HG02763 (cell line): ENCODE measurements around the gene IPO13.
A peak's percentile ranks its signal among the peaks of the same experiment; 100 is the strongest.

Source experiments
- ATAC-seq: cut with Tn5 transposase; IDR thresholded peaks from one replicate; pipeline ENCODE4 v1.9.1; 2021; ENCODE audit warnings: mild to moderate bottlenecking, moderate library complexity; ENCODE audit not compliant: unreplicated experiment

Gene IPO13

DNA sequence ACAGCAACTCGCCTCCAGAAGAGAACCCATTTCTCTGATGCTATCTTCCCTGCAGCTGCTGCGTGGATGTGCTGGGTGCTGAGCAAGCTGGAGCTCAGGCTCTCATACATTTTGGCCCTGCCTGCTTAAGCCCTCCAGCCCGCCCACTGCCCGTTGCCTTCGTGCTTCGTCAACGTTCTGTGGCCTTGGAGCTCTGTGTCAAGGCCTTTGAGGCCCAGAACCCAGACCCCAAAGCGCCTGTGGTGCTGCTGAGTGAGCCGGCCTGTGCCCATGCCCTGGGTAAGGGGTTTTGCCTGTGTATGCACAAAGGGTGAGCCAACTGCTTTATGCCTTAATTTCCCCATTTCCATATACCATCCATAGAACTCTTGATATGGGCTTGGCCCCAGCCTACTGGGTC, 24.2 kb downstream of the IPO13 start:
- no peak for ATAC-seq

GRCh38 chr1:43971336-43971980, 24.7 kb downstream of the IPO13 start:
- no peak for ATAC-seq

DNA sequence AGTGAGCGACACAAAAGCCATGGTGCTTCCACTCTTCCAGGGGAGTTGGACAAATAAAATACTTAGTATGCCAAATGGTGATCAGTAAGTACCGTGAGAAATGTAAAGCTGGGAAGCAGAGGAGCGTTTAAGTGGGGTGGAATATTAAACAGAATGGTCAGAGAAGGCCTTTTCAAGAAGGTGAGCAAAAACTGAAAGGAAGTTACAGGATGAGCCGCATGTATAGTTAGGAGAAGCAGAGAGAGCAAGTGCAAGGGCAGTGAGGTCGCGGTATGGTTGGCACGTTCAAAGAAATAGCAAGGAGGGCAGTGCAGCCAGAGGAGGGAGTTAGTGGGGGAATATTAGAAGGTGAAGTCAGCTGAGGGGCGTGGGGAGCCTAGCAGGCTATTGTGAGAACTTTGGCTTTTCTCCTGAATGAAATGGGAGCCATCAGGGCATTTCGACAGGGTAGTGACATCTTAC, 27.3 kb downstream of the IPO13 start:
- no peak for ATAC-seq

DNA sequence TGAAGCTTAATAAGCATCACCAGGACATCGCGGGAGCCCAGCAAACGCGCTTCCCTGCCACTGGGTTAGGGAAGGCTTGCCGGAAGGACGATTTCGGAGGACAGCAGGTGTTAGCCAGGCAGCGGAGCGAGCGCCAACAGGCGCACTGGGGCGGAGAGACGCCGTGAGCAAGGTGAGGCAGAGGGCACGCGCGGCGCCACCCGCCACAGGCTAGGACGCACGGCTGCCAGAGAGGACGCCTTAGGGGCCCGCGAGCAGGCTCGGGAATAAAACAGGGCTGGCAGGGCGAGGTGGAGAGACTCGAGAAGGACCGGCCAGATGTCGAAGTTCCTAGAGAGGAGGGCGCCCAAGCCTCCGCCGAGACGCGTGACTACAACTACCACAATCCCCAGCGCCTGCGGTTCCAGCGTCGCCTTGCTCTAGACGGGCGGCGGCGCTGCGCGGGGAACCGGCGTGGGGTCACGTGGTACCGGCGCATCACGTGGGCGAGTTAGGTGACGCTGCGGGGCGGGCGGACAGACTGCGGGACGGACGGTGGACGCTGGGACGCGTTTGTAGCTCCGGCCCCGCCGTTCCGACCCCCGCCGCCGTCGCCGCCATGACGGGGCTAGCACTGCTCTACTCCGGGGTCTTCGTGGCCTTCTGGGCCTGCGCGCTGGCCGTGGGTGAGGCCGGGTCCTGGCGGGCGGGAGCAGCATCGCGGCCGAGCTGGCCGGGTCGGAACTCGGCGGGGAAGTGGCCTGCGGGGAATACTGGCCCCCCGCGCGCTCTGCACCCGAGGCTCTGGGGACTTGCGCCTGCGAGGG, 27.9 kb downstream of the IPO13 start, which contains the start of gene ATP6V0B:
ATP6V0B (plus strand) TSS at position 518 of the 806 bp plus-strand sequence; CDS start at position 599, 81 bp downstream.
- ATAC-seq = peak; percentile 68

GRCh38 chr1:43975249-43975961, 28.7 kb downstream of the IPO13 start:
- no peak for ATAC-seq

DNA sequence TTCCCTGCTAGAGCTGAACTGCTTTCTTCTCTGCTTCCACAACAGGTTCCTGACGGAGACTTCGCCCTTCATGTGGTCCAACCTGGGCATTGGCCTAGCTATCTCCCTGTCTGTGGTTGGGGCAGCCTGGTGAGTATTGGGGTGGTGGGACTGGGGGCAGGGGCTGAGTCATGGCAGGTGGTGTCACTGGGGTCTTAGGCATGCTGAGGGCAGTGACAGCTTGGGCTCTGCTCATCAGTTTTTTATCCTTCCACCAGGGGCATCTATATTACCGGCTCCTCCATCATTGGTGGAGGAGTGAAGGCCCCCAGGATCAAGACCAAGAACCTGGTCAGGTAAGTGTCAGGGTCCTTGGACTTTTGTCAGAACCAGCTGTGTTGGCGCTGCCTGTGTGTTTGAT, 29.3 kb downstream of the IPO13 start:
- no peak for ATAC-seq

DNA sequence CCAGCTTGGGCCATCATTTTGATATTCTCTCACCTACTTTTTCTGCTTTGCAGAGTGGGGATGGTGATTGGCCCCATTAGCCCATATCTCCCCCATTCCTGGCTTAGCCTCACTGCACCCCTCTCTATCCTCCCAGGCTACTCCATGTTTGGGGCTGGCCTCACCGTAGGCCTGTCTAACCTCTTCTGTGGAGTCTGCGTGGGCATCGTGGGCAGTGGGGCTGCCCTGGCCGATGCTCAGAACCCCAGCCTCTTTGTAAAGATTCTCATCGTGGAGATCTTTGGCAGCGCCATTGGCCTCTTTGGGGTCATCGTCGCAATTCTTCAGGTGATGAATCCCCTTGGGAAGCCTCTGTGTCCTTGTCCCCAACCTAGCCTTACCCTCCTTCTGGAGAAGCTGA, 30.1 kb downstream of the IPO13 start:
- no peak for ATAC-seq

DNA sequence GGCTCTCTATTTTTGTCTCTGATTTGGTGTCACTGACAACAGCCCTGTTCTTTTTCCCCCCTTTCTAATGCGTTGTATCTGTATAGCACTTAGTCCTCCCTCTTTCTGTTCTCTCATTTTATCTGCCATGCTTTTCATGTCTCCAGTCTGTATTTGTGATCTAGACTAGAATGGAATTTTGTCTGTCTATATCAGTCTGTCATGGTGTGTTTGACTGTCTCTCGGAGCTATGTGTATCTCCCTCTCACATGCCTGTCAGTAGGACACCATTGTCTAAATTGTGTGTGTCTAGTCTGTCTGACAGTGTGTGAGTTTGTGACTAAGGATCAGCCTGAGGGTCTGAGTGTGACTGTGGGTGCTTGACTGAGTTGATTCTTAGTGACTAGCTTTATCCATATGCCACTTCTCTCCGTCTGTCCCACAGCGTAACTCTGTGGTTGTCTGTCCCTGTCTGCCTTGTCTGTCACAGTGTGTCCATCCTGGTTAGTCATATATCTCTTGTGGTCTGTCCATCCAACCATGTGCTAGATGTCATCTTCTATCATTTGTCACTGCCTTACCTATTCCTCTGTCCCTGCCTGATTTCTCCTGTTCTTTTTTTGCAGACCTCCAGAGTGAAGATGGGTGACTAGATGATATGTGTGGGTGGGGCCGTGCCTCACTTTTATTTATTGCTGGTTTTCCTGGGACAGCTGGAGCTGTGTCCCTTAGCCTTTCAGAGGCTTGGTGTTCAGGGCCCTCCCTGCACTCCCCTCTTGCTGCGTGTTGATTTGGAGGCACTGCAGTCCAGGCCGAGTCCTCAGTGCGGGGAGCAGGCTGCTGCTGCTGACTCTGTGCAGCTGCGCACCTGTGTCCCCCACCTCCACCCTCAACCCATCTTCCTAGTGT, 30.9 kb downstream of the IPO13 start:
- no peak for ATAC-seq

DNA sequence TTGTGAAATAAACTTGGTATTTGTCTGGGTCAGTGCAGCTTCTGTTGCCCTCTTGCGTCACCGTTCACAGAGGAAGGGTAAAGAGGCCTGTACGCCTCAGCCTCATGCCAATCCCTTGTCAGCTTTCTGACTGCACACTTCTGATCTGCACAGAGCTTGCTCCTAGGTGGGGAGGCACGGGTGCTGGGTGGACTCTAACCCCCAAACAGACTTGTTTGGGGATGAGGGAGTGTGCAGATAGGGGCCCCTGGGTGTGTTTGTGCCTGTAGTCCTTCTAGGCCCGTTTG, 31.5 kb downstream of the IPO13 start:
- no peak for ATAC-seq

GRCh38 chr1:43978551-43979260, 32.0 kb downstream of the IPO13 start, which contains the start of gene B4GALT2:
TSS of gene B4GALT2 (plus strand) at chr1:43979210. CDS start at chr1:43981161, 1,951 bp downstream.
- ATAC-seq = no peak

GRCh38 chr1:43979261-43979527, 32.4 kb downstream of the IPO13 start:
- ATAC-seq = no peak

DNA sequence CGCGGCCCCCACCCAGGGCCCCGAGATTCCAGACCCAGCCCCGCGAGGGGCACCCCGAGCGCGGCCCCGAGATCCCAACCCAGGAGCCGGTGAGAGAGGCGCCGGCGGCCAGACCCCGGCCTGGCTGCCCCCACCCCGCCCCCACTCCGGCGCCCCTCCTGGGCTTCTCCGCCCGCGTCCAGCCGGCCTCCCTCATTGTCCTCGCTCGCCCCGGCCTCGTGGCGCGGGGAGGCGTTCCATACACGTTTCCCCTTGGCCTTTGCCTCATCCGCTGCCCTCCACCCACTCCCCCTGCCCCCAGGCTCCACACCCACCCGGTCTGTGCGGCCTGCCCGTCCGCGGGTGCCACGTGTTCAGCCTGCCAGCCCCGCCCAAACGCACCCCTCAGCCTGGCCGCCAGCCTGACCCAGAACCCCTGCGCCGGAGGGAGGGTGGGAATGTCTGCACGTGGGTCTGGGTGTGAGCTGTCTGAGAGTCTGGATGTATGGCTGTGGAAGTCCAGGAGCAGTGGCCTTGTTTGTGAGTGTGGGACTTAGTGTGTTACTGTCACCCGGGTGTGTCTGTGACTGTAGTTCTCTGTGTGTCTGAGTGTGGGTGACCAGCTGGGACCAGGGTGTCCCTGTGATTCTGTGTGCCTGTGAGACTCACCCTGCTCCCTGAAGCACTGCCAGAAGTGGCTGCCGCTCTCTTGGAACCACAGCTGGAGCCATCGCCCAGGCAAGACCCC, 32.9 kb downstream of the IPO13 start:
- no peak for ATAC-seq

- no peak for ATAC-seq
Observed at GRCh38 chr1:43980255-43981134, 33.7 kb downstream of the IPO13 start.

GRCh38 chr1:43981135-43981491, 34.4 kb downstream of the IPO13 start:
- no peak for ATAC-seq

DNA sequence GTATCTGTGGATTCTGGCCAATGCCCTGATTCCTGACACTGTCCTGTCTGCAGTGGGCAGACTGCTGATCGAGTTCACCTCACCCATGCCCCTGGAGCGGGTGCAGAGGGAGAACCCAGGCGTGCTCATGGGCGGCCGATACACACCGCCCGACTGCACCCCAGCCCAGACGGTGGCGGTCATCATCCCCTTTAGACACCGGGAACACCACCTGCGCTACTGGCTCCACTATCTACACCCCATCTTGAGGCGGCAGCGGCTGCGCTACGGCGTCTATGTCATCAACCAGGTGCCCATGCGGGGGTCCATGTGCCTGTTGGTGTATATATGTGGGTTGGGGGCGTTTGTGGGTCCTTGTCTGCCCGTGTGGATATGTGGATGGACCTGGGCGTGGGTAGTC, 34.9 kb downstream of the IPO13 start:
- ATAC-seq = no peak

DNA sequence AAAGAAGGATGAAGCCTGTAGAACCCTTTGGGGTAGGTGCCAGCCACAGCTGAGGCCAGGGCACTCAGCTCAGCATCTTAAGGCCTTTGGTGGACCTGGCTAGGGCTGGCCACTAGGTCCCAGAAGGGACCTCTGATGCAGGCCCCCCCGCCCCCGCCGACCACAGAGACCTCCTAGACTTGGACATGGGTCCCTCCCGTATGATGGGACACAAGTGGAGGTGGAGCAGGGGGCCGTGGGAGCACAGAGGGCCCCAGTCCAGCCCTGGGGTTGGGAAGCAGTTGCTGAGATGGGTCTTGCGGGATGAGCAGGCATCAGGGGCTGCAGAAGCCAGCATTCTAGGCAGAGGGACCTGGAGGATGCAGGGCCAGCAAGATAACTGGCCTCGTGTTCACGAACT, 35.5 kb downstream of the IPO13 start:
- no peak for ATAC-seq

DNA sequence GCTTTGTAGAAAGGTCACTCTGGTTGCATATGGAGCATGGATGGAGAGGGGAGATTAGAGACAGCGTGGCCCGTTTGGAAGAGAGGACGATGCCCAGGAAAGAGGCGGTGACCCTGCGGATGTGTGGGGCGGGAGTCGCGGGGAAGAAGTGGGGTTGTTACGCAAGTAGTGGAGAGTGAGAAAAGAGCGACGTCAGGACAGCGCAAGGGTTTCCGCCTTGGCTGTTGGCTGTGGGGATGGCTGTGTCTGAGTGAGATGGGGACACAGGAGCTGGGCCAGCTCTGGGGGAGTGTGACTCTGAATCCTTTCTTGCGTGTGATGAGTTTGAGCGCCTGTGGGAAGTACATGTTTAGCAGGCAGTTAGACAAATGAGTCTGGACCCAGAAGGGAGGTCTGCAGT, 36.1 kb downstream of the IPO13 start:
- no peak for ATAC-seq

- no peak for ATAC-seq
Observed at GRCh38 chr1:43983253-43983899, 36.6 kb downstream of the IPO13 start.
